Pancreas (tissue), 10 donors: ENCODE measurements around the gene DDX39B. TPM values are rescaled to one million over a fixed set of nuclear protein-coding genes. Genes with fewer than 3 reads are reported as not detected.

Source experiments
- ATAC-seq, 4 donors: fragments of 200-7000 bp; cut with Tn5 transposase; one replicate each; pipeline versions ENCODE4 v1.8.0 to v1.9.1; 2020; ENCODE audit warnings: mild to moderate bottlenecking in 4 of 4, moderate library complexity in 4 of 4
- DNase-seq, 6 donors: peaks; one replicate each; pipeline ENCODE4 v3.0.0-alpha.2; 2020
- FAIRE-seq: peaks from 2 replicates; lab custom pipeline; 2012; peaks lifted over from hg19 to GRCh38; lab: Jason Lieb, UNC
- H3K27ac ChIP-seq, 4 donors: fragments of 200-600 bp; sonication (generic); 1 replicate in 3 of 4; 2 replicates in 1 of 4; pipeline versions ENCODE4 v1.5.0 to v1.8.0; 2020
- H3K27me3 ChIP-seq, 4 donors: fragments of 200-600 bp; one replicate each; pipeline ENCODE4 v1.8.0; 2021
- H3K36me3 ChIP-seq, 3 donors: fragments of 200-600 bp; sonication (generic) in 1 of 3; one replicate each; pipeline versions ENCODE4 v1.5.0 to v1.8.0; 2020 to 2021
- H3K4me1 ChIP-seq, 3 donors: fragments of 200-600 bp; one replicate each; pipeline ENCODE4 v1.8.0; 2021
- H3K4me3 ChIP-seq, 4 donors: fragments of 200-600 bp; sonication (generic) in 2 of 4; one replicate each; pipeline versions ENCODE4 v1.5.0 to v1.8.0; 2020 to 2021
- H3K9me3 ChIP-seq, 4 donors: fragments of 200-600 bp; one replicate each; pipeline ENCODE4 v1.8.0; 2021
- WGBS, 2 donors: extraction: QIAGEN DNeasy Blood & Tissue Kit; methylation state at CpG; one replicate each; pipeline ENCODE4 v1.1.7; 2013; 5-methylcytosine and 5-hydroxymethylcytosine counted together
- intact Hi-C, 3 donors: fragments of 100-400 bp; cut with DNase I; formaldehyde crosslinking; loops; one replicate each; pipeline versions ENCODE4 v1.11.1 to v1.14.2; 2022
- polyA plus RNA-seq, 2 donors: library from polyadenylated mRNA; stranded (reverse); fragments of 200-250 nt; gene quantifications; one replicate each; pipeline ENCODE4 v1.2.3, GENCODE V29; 2013
- total RNA-seq, 6 donors: library from RNA; stranded (reverse); fragmentation: NEBNext Ultra II Directional in 4 of 6; extraction: Animal tissue kit (Norgen Biotek cat#: 25700) in 4 of 6; gene quantifications; one replicate each; pipeline versions ENCODE4 v1.2.1 to v1.2.4, GENCODE V29; 2021 to 2023
- TF ChIP-seq, protein P1 (sequence below), 4 donors: fragments of 200-600 bp; sonication (generic) in 3 of 4; IDR thresholded peaks; one replicate each; pipeline versions ENCODE4 v1.5.0 to v1.8.0; 2021; ENCODE audit warnings: antibody characterized with exemption in 4 of 4
- donor health status: healthy with polysubstance abuse.
- donor health status: DM: no; HTN: no; CAD: no; lungs with moderate emphysema.
- donor health status: DM: no; HTN: no; CAD: no.
- donor health status: control.
- donor health status: control.
- donor health status: Bipolar disorder and iron deficiency.
- donor health status: DM: yes; HTN: yes; CAD: no.
- donor health status: DM: no; HTN: no; CAD: no.
- donor health status: DM: no; HTN: no; CAD: no.
- donor health status: DM: yes; HTN: yes; CAD: no.

Gene DDX39B
- total and polyA plus RNA-seq, 8 donors: 134 to 669 (median 180) TPM

DNA sequence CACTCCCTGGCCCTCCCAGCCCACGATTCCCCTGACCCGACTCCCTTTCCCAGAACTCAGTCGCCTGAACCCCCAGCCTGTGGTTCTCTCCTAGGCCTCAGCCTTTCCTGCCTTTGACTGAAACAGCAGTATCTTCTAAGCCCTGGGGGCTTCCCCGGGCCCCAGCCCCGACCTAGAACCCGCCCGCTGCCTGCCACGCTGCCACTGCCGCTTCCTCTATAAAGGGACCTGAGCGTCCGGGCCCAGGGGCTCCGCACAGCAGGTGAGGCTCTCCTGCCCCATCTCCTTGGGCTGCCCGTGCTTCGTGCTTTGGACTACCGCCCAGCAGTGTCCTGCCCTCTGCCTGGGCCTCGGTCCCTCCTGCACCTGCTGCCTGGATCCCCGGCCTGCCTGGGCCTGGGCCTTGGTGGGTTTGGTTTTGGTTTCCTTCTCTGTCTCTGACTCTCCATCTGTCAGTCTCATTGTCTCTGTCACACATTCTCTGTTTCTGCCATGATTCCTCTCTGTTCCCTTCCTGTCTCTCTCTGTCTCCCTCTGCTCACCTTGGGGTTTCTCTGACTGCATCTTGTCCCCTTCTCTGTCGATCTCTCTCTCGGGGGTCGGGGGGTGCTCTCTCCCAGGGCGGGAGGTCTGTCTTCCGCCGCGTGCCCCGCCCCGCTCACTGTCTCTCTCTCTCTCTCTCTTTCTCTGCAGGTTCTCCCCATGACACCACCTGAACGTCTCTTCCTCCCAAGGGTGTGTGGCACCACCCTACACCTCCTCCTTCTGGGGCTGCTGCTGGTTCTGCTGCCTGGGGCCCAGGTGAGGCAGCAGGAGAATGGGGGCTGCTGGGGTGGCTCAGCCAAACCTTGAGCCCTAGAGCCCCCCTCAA, 30.5 kb upstream of the DDX39B start, which contains the start of gene LTA:
Gene LTA, plus strand, starts transcription at position 249 of the 871 bp plus-strand sequence. Its CDS starts 454 bp downstream, at position 703.
- 74 to 78% methylated on average over 26 to 27 of the region's 27 CpGs for WGBS, 2 donors
- H3K27me3 ChIP-seq: no peaks in the 10 kb centered on the region
- intact Hi-C loops: no loop called here
- H3K36me3 ChIP-seq: no peaks in the 10 kb centered on the region
- no peak for ATAC-seq
- no peaks in the 10 kb centered on the region for H3K4me1 ChIP-seq
- FAIRE-seq: no peak
- H3K27ac ChIP-seq: no peak within 1 kb of the TSS
- H3K4me3 ChIP-seq: no peak within 1 kb of the TSS
- DNase-seq: peak in 1 of 6 donors; percentile 57
- TF ChIP-seq, protein P1, sequence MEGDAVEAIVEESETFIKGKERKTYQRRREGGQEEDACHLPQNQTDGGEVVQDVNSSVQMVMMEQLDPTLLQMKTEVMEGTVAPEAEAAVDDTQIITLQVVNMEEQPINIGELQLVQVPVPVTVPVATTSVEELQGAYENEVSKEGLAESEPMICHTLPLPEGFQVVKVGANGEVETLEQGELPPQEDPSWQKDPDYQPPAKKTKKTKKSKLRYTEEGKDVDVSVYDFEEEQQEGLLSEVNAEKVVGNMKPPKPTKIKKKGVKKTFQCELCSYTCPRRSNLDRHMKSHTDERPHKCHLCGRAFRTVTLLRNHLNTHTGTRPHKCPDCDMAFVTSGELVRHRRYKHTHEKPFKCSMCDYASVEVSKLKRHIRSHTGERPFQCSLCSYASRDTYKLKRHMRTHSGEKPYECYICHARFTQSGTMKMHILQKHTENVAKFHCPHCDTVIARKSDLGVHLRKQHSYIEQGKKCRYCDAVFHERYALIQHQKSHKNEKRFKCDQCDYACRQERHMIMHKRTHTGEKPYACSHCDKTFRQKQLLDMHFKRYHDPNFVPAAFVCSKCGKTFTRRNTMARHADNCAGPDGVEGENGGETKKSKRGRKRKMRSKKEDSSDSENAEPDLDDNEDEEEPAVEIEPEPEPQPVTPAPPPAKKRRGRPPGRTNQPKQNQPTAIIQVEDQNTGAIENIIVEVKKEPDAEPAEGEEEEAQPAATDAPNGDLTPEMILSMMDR (IDR thresholded peaks at IDR 0.05): no peak
- H3K9me3 ChIP-seq: no peaks in the 10 kb centered on the region

DNA sequence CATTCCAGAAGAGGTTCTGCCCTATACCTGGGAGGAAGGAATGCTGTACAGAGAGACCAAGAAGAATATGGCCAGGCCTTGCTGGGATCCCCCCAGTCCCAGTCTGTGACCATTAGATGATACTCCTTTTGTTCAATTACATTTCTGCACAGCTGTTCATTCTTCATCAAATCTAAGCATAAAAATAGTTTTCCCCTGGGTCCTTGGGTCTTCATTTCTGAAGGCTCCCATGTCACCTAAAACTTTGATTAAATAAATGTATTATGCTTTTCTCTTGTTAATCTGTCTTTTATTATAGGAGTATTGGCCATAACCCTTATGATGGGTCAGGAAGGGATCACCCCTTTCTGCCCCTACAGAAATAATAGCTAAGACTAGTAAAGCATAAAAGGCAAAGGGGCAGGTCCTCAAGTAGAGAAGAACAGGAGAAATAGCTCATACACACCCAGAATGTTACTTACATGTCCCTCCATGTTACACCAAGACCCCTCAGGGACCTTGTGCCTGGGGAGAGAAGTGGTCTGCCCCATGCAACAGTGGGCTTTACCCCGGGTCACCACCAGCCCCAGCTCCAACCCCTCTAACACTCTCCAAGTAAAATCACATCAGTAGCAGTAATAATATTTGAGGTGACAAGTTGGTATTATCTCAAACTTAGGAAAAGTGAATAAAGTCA, 28.2 kb upstream of the DDX39B start:
- intact Hi-C loops: no loop called here
- H3K9me3 ChIP-seq: no peaks in the 10 kb centered on the region
- DNase-seq (peak in 1 of 6 donors; percentile 2), ATAC-seq (no peak), FAIRE-seq (no peak)
- no peaks in the 10 kb centered on the region for H3K4me1 ChIP-seq
- 43 to 48% methylated on average over 1 of the region's 1 CpG for WGBS, 2 donors
- H3K4me3 ChIP-seq: no peak overlapping the region
- no peak overlapping the region for H3K27ac ChIP-seq
- TF ChIP-seq, protein P1 (IDR thresholded peaks at IDR 0.05): no peak
- no peaks in the 10 kb centered on the region for H3K36me3 ChIP-seq
- no peaks in the 10 kb centered on the region for H3K27me3 ChIP-seq

DNA sequence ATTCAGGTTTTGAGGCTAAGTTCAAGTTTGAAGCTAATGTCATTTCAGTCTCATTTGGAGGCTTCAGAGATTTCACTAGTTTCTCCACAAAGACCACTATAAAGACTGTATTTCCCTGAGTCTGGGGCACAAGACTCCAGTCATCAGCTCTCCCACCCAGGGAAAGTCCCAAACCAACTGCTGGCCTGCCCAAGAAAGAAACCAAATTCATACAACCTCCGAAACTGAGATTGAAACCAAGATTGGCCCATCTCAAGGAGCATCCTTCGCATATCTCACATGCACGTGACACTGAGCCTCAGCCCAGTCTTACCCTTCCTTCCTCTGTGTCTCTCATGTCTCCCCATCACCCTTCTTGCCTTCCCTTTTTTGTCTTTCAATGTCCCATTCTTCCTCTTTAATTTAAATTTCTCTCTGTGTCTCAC, 26.7 kb upstream of the DDX39B start:
- no peak for FAIRE-seq
- no peak for DNase-seq

DNA sequence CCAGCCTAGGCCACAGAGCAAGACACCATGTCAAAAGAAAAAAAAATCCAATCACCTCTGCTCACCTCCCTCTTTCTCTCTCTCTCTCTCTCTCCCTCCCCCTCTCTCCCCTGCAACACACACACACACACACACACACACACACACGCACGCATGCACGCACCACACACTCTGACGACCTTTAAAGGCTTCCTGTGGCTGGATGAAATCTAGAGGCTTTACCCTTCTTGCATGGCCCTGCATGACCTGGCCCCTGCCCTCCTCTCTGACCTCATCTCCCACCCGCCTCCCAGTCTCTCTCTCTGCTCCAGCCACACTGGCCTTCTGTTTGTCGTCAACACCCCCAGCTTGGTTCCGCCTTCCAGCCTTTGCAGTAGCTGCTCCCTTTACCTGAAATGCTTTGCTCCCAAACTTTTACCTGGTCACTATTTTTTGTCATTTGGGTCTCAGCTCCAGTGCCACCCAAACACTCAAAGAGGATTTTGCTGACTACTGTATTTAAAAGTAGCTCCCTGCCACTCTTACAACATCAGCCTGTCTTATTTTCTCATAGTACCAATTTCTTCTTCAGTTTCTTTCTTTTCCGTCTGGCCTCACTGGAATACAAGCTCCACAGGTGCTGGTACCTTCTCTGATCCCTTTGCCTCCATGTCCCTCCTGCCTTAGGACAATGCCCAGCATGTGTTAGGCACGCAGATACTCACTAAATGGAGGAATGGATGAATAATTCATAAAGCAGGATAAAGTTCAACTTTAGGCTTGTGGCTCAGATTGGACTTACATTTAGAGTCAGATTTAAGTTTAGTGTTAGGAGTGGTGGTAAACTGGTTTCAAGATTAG, 25.9 kb upstream of the DDX39B start:
- no peaks in the 10 kb centered on the region for H3K4me1 ChIP-seq
- TF ChIP-seq, protein P1 (IDR thresholded peaks at IDR 0.05): no peak
- H3K4me3 ChIP-seq: no peak overlapping the region
- H3K9me3 ChIP-seq: no peaks in the 10 kb centered on the region
- DNase-seq (no peak), FAIRE-seq (no peak), ATAC-seq (no peak)
- intact Hi-C loops: no loop called here
- WGBS, 2 donors: 37 to 46% methylated on average over 9 of the region's 9 CpGs
- H3K27me3 ChIP-seq: no peaks in the 10 kb centered on the region
- no peaks in the 10 kb centered on the region for H3K36me3 ChIP-seq
- H3K27ac ChIP-seq: no peak overlapping the region

More for the DNA sequence above, 26.7 kb upstream of the DDX39B start:
- no peak overlapping the region for H3K27ac ChIP-seq
- 60 to 75% methylated on average over 3 of the region's 3 CpGs for WGBS, 2 donors
- H3K4me1 ChIP-seq: no peaks in the 10 kb centered on the region
- H3K27me3 ChIP-seq: no peaks in the 10 kb centered on the region
- H3K4me3 ChIP-seq: no peak overlapping the region
- intact Hi-C loops: no loop called here
- no peaks in the 10 kb centered on the region for H3K9me3 ChIP-seq
- TF ChIP-seq, protein P1 (IDR thresholded peaks at IDR 0.05): no peak
- H3K36me3 ChIP-seq: no peaks in the 10 kb centered on the region
- peak in 2 of 4 donors; percentile 45 to 73 for ATAC-seq
